IPS-18c (cell line): ENCODE results near the gene ARTN.

Experiments
- H3K4me3 ChIP-seq: 2 replicates; pipeline ENCODE4 v1.7.0; 2013; ENCODE audit warnings: low read depth, mild to moderate bottlenecking, low read length, moderate library complexity; ENCODE audit not compliant: insufficient read depth
- H3K9me3 ChIP-seq: one replicate; pipeline ENCODE4 v1.6.1; 2013; ENCODE audit warnings: mild to moderate bottlenecking, low read length, moderate library complexity; ENCODE audit not compliant: control insufficient read depth, insufficient read depth

The ARTN gene

GRCh38 chr1:43976045-43976444, 42.4 kb downstream of the ARTN start:
- Histone ChIP-seq H3K9me3 (peaks cover 3% of the 10 kb centered on the region), H3K4me3 (peak overlapping the region; percentile 94)

GRCh38 chr1:43976890-43977289, 43.3 kb downstream of the ARTN start:
- no peak overlapping the region for H3K4me3 ChIP-seq
- peaks cover 3% of the 10 kb centered on the region for H3K9me3 ChIP-seq

GRCh38 chr1:43977376-43978263, 44.0 kb downstream of the ARTN start:
- Histone ChIP-seq H3K9me3 (peaks cover 3% of the 10 kb centered on the region), H3K4me3 (0 out of 2 replicates have a peak overlapping the region, but pooled peaks have one; percentile 89)

- H3K9me3 ChIP-seq = peaks cover 3% of the 10 kb centered on the region
- peak overlapping the region; percentile 89; the same call in 1 of the 2 replicates for H3K4me3 ChIP-seq
Measured at GRCh38 chr1:43978264-43978550, 44.6 kb downstream of the ARTN start.

- peaks cover 3% of the 10 kb centered on the region for H3K9me3 ChIP-seq
- H3K4me3 ChIP-seq = peak within 1 kb of the TSS; percentile 89
Measured at GRCh38 chr1:43978551-43979260, 45.1 kb downstream of the ARTN start, which contains the start of gene B4GALT2. TSS of gene B4GALT2 (plus strand) at chr1:43979210. CDS start at chr1:43981161, 1,951 bp downstream.

GRCh38 chr1:43979261-43979527, 45.6 kb downstream of the ARTN start:
- Histone ChIP-seq H3K4me3 (peak overlapping the region; percentile 65), H3K9me3 (peaks cover 3% of the 10 kb centered on the region)

- H3K9me3 ChIP-seq = peaks cover 3% of the 10 kb centered on the region
- H3K4me3 ChIP-seq = peak overlapping the region; percentile 65
Measured at GRCh38 chr1:43979528-43980254, 46.1 kb downstream of the ARTN start.

GRCh38 chr1:43980255-43981134, 46.9 kb downstream of the ARTN start:
- Histone ChIP-seq H3K9me3 (no peaks in the 10 kb centered on the region), H3K4me3 (peak overlapping the region; percentile 65)

GRCh38 chr1:43981135-43981491, 47.5 kb downstream of the ARTN start:
- H3K4me3 ChIP-seq = no peak overlapping the region
- no peaks in the 10 kb centered on the region for H3K9me3 ChIP-seq

- no peak overlapping the region for H3K4me3 ChIP-seq
- H3K9me3 ChIP-seq = no peaks in the 10 kb centered on the region
Measured at GRCh38 chr1:43981636-43982035, 48.0 kb downstream of the ARTN start.

GRCh38 chr1:43982241-43982640, 48.6 kb downstream of the ARTN start:
- H3K9me3 ChIP-seq = no peaks in the 10 kb centered on the region
- no peak overlapping the region for H3K4me3 ChIP-seq

GRCh38 chr1:43982808-43983207, 49.2 kb downstream of the ARTN start:
- no peak overlapping the region for H3K4me3 ChIP-seq
- H3K9me3 ChIP-seq = no peaks in the 10 kb centered on the region

GRCh38 chr1:43983253-43983899, 49.8 kb downstream of the ARTN start:
- no peaks in the 10 kb centered on the region for H3K9me3 ChIP-seq
- H3K4me3 ChIP-seq = no peak overlapping the region

- no peak overlapping the region for H3K4me3 ChIP-seq
Measured at GRCh38 chr1:43984855-43985254, 51.3 kb downstream of the ARTN start.

GRCh38 chr1:43985984-43986595, 52.5 kb downstream of the ARTN start:
- no peaks in the 10 kb centered on the region for H3K9me3 ChIP-seq

More at GRCh38 chr1:43984855-43985254, 51.3 kb downstream of the ARTN start:
- no peaks in the 10 kb centered on the region for H3K9me3 ChIP-seq

GRCh38 chr1:43986712-43987111, 53.1 kb downstream of the ARTN start:
- Histone ChIP-seq H3K9me3 (no peaks in the 10 kb centered on the region), H3K4me3 (no peak overlapping the region)

More at GRCh38 chr1:43985984-43986595, 52.5 kb downstream of the ARTN start:
- H3K4me3 ChIP-seq = no peak overlapping the region
